Measurements from ENCODE around the gene RAP1GAP. TPM values are rescaled to one million over a fixed set of nuclear protein-coding genes. Genes with fewer than 3 reads are reported as not detected.

RAP1GAP gene
- total RNA-seq, 2 donors from 2014 or later = 46.5 to 104 TPM

DNA sequence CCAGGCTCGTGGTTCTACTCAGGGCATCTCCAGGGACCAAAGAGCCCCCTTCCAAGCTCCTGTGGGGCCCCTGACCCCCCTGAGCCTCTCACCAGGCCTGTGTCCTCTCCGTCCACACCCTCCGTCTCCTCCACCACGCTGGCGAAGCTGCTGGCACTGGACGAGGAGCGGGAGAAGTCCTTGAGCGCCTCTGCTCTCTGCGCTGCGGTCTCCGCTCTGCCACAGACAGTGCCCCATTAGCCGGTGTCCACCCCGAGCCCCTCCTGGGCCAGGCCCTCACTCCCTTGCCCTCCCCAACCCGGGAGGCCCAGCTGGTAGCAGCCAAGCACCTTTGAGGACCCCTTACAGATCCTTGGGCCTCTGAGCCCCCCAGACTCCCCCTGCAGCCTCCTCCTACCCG lies 69.8 kb downstream of the RAP1GAP start:
- intact Hi-C loops (cut with DNase I) = no loop called here
- Histone ChIP-seq H3K36me3 (replicated peaks in 1 of 2; ENCODE audit: insufficient read depth in 1 of 2, low read depth in 2 of 2) (peaks cover 10 to 27% of the 10 kb centered on the region in 2 donors), H3K27me3 (no peaks in the 10 kb centered on the region), H3K9me3 (no peaks in the 10 kb centered on the region), H3K27ac (no peak overlapping the region), H3K4me3 (no peak overlapping the region), H3K4me1 (no peaks in the 10 kb centered on the region)
- DNase-seq (no peak), ATAC-seq (no peak)
- TF ChIP-seq, protein P1, sequence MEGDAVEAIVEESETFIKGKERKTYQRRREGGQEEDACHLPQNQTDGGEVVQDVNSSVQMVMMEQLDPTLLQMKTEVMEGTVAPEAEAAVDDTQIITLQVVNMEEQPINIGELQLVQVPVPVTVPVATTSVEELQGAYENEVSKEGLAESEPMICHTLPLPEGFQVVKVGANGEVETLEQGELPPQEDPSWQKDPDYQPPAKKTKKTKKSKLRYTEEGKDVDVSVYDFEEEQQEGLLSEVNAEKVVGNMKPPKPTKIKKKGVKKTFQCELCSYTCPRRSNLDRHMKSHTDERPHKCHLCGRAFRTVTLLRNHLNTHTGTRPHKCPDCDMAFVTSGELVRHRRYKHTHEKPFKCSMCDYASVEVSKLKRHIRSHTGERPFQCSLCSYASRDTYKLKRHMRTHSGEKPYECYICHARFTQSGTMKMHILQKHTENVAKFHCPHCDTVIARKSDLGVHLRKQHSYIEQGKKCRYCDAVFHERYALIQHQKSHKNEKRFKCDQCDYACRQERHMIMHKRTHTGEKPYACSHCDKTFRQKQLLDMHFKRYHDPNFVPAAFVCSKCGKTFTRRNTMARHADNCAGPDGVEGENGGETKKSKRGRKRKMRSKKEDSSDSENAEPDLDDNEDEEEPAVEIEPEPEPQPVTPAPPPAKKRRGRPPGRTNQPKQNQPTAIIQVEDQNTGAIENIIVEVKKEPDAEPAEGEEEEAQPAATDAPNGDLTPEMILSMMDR (IDR thresholded peaks at IDR 0.05) = no peak
- no peak for TF ChIP-seq POLR2A (IDR thresholded peaks at IDR 0.05)
- 90 to 93% methylated on average over 5 to 15 of the region's 15 CpGs for WGBS, 2 donors

DNA sequence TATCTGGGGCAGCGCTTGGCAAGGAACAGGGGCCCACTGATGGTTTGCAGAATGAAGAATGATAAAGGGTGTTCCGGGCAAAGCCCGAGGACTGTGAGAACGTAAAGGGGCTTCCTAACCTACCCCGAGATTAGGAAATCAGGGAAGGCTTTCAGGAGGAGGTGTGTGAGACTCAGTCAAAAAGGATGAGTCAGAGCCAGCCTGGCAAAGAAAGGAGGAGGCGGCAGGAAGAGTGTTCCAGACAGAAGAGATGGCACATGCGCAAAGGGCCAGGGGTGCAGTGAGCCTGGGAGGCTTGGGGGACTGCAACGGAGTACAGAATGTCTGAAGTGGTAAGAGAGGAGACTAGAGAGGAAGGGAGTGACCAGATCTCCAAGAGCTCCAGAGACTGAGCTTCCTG lies 70.3 kb downstream of the RAP1GAP start:
- H3K27me3 ChIP-seq = no peaks in the 10 kb centered on the region
- intact Hi-C loops (cut with DNase I) = no loop called here
- DNase-seq (no peak), ATAC-seq (no peak)
- no peak for TF ChIP-seq POLR2A (IDR thresholded peaks at IDR 0.05)
- TF ChIP-seq, protein P1 (IDR thresholded peaks at IDR 0.05) = no peak
- H3K4me3 ChIP-seq = no peak overlapping the region
- H3K9me3 ChIP-seq = no peaks in the 10 kb centered on the region
- H3K4me1 ChIP-seq = no peaks in the 10 kb centered on the region
- peaks cover 10 to 27% of the 10 kb centered on the region in 2 donors for H3K36me3 ChIP-seq (replicated peaks in 1 of 2; ENCODE audit: insufficient read depth in 1 of 2, low read depth in 2 of 2)
- no peak overlapping the region for H3K27ac ChIP-seq
- WGBS, 2 donors = 81 to 83% methylated on average over 8 of the region's 8 CpGs

DNA sequence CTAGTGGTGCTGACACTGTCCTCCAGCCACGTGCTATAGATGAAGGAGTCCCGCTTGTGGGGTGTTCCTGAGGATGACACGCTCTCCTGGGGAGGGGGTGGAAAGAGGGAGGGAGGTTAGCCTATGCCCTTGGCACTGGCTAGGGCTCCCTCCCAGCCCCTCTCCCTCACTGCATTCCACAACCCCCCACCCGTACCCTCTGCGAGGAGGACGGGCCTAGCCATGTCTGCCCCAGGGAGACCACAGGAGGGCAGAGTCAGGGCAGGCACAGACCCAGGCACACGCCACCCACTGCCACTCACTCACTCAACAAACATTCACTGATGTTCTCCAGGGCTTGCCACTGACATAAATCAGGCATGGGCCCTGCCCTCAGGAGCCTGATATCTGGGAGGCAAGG lies 70.7 kb downstream of the RAP1GAP start:
- DNase-seq = no peak
- no peak for TF ChIP-seq POLR2A (IDR thresholded peaks at IDR 0.05)
- TF ChIP-seq, protein P1 (IDR thresholded peaks at IDR 0.05) = no peak
- Histone ChIP-seq H3K36me3 (replicated peaks in 1 of 2; ENCODE audit: insufficient read depth in 1 of 2, low read depth in 2 of 2) (peaks cover 10 to 27% of the 10 kb centered on the region in 2 donors), H3K9me3 (no peaks in the 10 kb centered on the region), H3K27me3 (no peaks in the 10 kb centered on the region), H3K4me1 (no peaks in the 10 kb centered on the region), H3K4me3 (no peak overlapping the region), H3K27ac (no peak overlapping the region)
- intact Hi-C loops (cut with DNase I) = no loop called here
- WGBS, 2 donors = 82 to 93% methylated on average over 5 to 6 of the region's 7 CpGs
- ATAC-seq = no peak

DNA sequence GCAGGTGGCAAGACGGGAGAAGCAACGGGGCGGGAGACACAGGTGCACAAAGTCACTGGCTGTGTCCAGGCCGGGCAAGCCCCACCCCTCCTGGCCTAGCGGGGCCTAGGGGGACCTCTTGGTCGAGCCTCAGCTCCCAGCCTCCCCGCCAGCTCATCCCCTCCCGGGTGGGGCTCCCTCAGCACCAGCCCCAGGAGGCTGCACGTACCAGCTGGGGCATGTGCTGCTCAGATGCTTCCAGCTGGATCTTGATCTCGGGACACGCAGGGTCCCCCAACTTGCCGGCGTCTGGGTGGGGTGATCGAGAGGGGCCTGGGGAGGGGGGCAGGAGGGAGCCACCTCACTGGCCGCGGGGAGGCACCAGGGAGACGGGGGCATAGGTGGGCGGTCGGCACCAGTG lies 71.4 kb downstream of the RAP1GAP start:
- 88 to 92% methylated on average over 12 to 19 of the region's 19 CpGs for WGBS, 2 donors
- no peak for TF ChIP-seq POLR2A (IDR thresholded peaks at IDR 0.05)
- TF ChIP-seq, protein P1 (IDR thresholded peaks at IDR 0.05) = no peak
- no peak overlapping the region for H3K27ac ChIP-seq
- no peak for ATAC-seq
- no peaks in the 10 kb centered on the region for H3K9me3 ChIP-seq
- H3K36me3 ChIP-seq (replicated peaks in 1 of 2; ENCODE audit: insufficient read depth in 1 of 2, low read depth in 2 of 2) = peaks cover 10 to 27% of the 10 kb centered on the region in 2 donors
- no peak overlapping the region for H3K4me3 ChIP-seq
- H3K27me3 ChIP-seq = no peaks in the 10 kb centered on the region
- intact Hi-C loops (cut with DNase I) = no loop called here
- no peaks in the 10 kb centered on the region for H3K4me1 ChIP-seq
- no peak for DNase-seq

DNA sequence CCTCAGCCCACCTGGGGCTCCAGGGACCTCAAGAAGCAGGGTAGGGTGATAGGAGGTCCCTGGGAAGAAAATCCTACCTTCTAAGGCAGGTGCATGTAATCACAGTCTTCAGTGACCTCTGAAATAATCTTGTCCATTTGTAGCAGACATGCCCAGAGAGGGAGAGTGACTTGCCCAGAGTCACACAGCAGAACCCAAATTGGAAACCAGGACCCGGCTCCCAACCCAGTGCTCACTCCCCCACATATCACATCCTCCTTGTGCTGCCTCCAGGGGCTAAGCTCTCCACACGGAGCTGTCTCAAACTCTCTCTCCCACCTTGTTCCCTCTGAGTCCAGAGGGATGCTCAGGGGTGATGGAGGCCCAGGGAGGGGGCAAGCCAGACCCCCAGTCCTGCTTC lies 72.5 kb downstream of the RAP1GAP start:
- ATAC-seq = no peak
- Histone ChIP-seq H3K9me3 (no peaks in the 10 kb centered on the region), H3K36me3 (replicated peaks in 1 of 2; ENCODE audit: insufficient read depth in 1 of 2, low read depth in 2 of 2) (peaks cover 10 to 18% of the 10 kb centered on the region in 2 donors), H3K4me3 (no peak overlapping the region), H3K27me3 (no peaks in the 10 kb centered on the region), H3K4me1 (no peaks in the 10 kb centered on the region), H3K27ac (no peak overlapping the region)
- 72 to 100% methylated on average over 2 of the region's 2 CpGs for WGBS, 2 donors
- intact Hi-C loops (cut with DNase I) = no loop called here
- no peak for TF ChIP-seq POLR2A (IDR thresholded peaks at IDR 0.05)
- TF ChIP-seq, protein P1 (IDR thresholded peaks at IDR 0.05) = no peak
- DNase-seq = no peak
